RWPE2 (cell line): Measurements from ENCODE around the gene SPIRE2.
"Not testable (repeated sequence)": the region's sequence is repeated elsewhere in the genome, so short reads cannot be mapped to it uniquely, and the experiment has no call there.

Experiments used
- ATAC-seq: fragments of 200-7000 bp; cut with Tn5 transposase; 3 replicates; pipeline ENCODE4 v1.9.1; 2021; ENCODE audit warnings: low read depth
- DNase-seq: peaks from one replicate; pipeline ENCODE4 v3.0.0-alpha.2; 2020; ENCODE audit warnings: low spot score
- H3K27ac ChIP-seq: fragments of 450-650 bp; 2 replicates; pipeline ENCODE4 v1.5.1; 2017; ENCODE audit warnings: mild to moderate bottlenecking; ENCODE audit not compliant: poor library complexity, severe bottlenecking
- H3K27me3 ChIP-seq: fragments of 250-450 bp; sonication (Bioruptor Pico); 2 replicates; pipeline ENCODE4 v1.5.1; 2021; ENCODE audit warnings: mild to moderate bottlenecking, moderate library complexity; ENCODE audit not compliant: insufficient read depth, poor library complexity, severe bottlenecking
- H3K36me3 ChIP-seq: fragments of 250-450 bp; sonication (Bioruptor Pico); 2 replicates; pipeline ENCODE4 v1.5.1; 2020; ENCODE audit warnings: low read depth, mild to moderate bottlenecking, moderate library complexity
- H3K4me1 ChIP-seq: fragments of 250-450 bp; sonication (Bioruptor Pico); 2 replicates; pipeline ENCODE4 v1.5.1; 2021; ENCODE audit warnings: mild to moderate bottlenecking, moderate library complexity; ENCODE audit not compliant: insufficient read depth, poor library complexity, severe bottlenecking
- H3K4me3 ChIP-seq: fragments of 250-450 bp; sonication (Bioruptor Pico); 2 replicates; pipeline ENCODE4 v1.5.1; 2021; ENCODE audit warnings: mild to moderate bottlenecking, moderate library complexity; ENCODE audit not compliant: severe bottlenecking
- H3K9me3 ChIP-seq: fragments of 250-450 bp; sonication (Bioruptor Pico); 2 replicates; pipeline ENCODE4 v1.5.1; 2021; ENCODE audit warnings: mild to moderate bottlenecking, moderate library complexity; ENCODE audit not compliant: severe bottlenecking
- TF ChIP-seq, protein P1 (sequence below): fragments of 450-650 bp; IDR thresholded peaks from one replicate; pipeline ENCODE4 v1.5.1; 2017; ENCODE audit warnings: mild to moderate bottlenecking, moderate library complexity; ENCODE audit not compliant: poor library complexity, severe bottlenecking

Gene SPIRE2

DNA sequence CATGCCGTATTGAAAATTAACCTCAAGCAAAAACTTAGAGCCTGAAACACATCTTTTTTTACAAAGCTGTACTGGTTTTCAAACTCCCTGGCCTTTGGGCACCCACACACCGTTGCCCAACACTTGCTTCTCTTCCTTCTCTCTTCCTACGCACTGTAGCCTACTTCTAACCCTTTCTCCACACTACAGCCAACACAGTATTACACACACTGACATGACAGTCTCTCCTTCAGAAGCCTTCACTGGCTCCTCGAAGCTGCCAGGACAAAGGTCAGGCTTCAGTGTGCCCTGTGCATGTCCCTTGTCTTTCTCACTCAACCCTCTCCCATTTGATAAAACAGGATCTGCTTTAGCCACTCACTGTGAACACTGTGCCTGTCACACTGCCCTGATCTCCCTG lies 19.8 kb upstream of the SPIRE2 start:
- TF ChIP-seq, protein P1, sequence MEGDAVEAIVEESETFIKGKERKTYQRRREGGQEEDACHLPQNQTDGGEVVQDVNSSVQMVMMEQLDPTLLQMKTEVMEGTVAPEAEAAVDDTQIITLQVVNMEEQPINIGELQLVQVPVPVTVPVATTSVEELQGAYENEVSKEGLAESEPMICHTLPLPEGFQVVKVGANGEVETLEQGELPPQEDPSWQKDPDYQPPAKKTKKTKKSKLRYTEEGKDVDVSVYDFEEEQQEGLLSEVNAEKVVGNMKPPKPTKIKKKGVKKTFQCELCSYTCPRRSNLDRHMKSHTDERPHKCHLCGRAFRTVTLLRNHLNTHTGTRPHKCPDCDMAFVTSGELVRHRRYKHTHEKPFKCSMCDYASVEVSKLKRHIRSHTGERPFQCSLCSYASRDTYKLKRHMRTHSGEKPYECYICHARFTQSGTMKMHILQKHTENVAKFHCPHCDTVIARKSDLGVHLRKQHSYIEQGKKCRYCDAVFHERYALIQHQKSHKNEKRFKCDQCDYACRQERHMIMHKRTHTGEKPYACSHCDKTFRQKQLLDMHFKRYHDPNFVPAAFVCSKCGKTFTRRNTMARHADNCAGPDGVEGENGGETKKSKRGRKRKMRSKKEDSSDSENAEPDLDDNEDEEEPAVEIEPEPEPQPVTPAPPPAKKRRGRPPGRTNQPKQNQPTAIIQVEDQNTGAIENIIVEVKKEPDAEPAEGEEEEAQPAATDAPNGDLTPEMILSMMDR: no peak
- no peaks in the 10 kb centered on the region for H3K9me3 ChIP-seq
- ATAC-seq (no peak), DNase-seq (no peak)
- H3K4me1 ChIP-seq: no peaks in the 10 kb centered on the region
- H3K36me3 ChIP-seq: peaks cover 77% of the 10 kb centered on the region
- H3K27me3 ChIP-seq: no peaks in the 10 kb centered on the region
- no peak overlapping the region for H3K4me3 ChIP-seq
- no peak overlapping the region for H3K27ac ChIP-seq

DNA sequence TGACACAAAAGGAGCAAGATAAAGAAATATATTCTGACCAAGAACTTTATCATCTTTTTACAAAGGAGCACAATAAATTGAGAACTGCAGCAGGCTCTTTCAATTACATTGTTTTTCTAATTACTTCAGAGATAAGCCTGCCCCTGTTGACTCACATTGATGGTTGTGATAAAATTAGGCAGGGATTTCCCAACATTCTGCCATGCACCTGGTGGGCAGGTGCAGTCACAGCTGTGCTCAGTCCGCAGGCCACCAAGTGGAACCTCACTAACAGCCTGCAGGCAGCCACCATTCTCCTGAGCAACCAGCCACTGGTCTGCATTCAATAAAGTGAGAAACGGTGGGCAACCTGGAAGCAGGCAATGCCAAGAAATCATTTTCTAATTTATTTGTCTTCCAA lies 17.0 kb upstream of the SPIRE2 start:
- H3K9me3 ChIP-seq: no peaks in the 10 kb centered on the region
- no peak overlapping the region for H3K4me3 ChIP-seq
- DNase-seq: no peak

DNA sequence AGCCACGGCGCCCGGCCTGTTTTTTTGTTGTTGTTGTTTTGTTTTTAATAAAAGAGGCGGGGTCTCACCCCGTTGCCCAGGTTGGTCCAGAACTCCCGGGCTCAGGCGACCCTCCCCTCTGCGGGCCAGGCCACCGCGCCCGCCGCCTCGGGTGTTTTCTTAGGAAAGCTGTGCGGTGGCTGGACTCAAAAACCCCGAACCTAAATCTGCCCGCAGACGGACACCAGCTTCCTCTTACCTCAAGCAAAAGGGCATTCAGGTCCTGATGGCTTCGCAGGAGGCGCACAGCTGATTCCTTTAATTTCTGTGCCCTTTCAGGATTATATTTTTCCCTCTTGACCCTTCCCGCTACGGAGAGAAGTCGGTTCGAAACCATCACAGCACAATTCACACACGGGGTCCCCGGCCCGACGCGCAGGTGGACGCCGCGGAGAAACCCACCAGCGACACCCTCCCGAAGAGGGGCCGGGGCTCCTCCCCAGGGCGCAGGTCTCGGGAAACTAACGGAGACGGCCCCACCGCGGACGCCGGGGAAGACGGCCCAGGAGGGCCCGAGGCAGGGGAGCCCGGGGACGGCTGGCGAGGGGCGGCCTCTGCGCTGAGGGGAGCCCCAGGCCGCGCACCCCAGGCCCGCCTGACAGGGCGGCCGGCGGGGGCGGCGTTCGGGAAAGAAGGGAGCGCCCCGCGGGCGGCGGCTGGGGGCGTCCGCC lies 12.5 kb upstream of the SPIRE2 start:
- Histone ChIP-seq H3K4me1 (peaks cover 4% of the 10 kb centered on the region), H3K27ac (peak overlapping the region; percentile 52), H3K9me3 (no peaks in the 10 kb centered on the region), H3K36me3 (peaks cover 27% of the 10 kb centered on the region), H3K4me3 (peak overlapping the region; percentile 94), H3K27me3 (no peaks in the 10 kb centered on the region)
- ATAC-seq: peak; percentile 7; the same call in 1 of the 3 replicates
- no peak for DNase-seq
- TF ChIP-seq, protein P1: no peak

More for the DNA sequence above, 17.0 kb upstream of the SPIRE2 start:
- Histone ChIP-seq H3K36me3 (peaks cover 67% of the 10 kb centered on the region), H3K27ac (no peak overlapping the region), H3K27me3 (no peaks in the 10 kb centered on the region), H3K4me1 (no peaks in the 10 kb centered on the region)
- TF ChIP-seq, protein P1: no peak
- ATAC-seq: no peak

DNA sequence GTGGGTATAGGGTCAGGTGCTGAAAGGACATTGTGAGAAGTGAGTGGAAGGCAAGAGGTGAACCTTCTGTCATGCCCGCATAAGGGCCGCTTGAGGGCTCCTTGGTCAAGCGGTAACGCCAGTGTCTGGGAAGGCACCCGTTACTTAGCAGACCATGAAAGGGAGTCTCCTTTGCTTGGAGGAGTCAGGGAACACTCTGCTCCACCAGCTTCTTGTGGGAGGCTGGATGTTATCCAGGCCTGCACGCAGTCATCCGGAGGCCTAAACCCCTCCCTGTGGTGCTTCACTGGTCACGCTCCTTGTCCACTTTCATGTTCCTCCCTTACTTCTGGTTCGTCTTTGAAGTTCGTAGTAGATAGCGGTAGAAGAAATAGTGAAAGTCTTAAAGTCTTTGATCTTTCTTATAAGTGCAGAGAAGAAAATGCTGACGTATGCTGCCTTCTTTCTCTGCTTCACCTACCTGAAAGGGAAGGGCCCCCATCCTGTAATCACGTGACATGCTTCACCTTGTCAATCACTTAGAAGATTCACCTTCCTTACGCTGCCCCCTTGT lies 9.3 kb upstream of the SPIRE2 start:
- not testable (repeated sequence) for H3K4me3 ChIP-seq, H3K27me3 ChIP-seq, H3K9me3 ChIP-seq, DNase-seq, H3K27ac ChIP-seq, H3K4me1 ChIP-seq, ATAC-seq
- peaks cover 11% of the 10 kb centered on the region for H3K36me3 ChIP-seq

DNA sequence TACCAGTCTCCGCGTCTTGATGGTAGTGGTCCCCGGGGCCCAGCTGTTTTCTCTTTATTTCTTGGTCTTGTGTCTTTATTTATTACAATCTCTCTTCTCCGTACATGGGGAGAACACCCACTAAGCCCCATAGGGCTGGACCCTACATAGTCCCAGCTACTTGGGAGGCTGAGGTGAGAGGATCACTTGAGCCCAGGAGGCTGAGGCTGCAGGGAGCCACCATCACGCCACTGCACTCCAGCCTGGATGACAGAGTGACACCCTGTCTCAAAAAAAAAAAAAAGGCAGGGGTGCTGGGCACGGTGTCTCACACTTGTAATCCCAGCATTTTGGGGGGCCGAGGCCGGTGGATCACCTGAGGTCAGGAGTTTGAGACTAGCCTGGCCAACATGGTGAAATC lies 8.8 kb upstream of the SPIRE2 start:
- H3K4me1 ChIP-seq, H3K9me3 ChIP-seq, DNase-seq, H3K4me3 ChIP-seq, H3K27me3 ChIP-seq, ATAC-seq, H3K36me3 ChIP-seq, H3K27ac ChIP-seq: not testable (repeated sequence)
